Left ventricle myocardium inferior (tissue), 1 donor: ENCODE results near the gene MCUB. TPM values are rescaled to one million over a fixed set of nuclear protein-coding genes. Genes with fewer than 3 reads are reported as not detected.
"Not testable (repeated sequence)": the region's sequence is repeated elsewhere in the genome, so short reads cannot be mapped to it uniquely, and the experiment has no call there.

Experiments used
- DNase-seq: peaks from one replicate; pipeline ENCODE4 v3.0.0-alpha.2; 2020
- H3K27ac ChIP-seq: fragments of 200-600 bp; replicated peaks from 2 replicates; pipeline ENCODE4 v1.8.0; 2021
- H3K27me3 ChIP-seq: fragments of 200-600 bp; 2 replicates; pipeline ENCODE4 v1.8.0; 2021; ENCODE audit warnings: low read depth
- H3K36me3 ChIP-seq: fragments of 200-600 bp; 2 replicates; pipeline ENCODE4 v1.8.0; 2021
- H3K4me1 ChIP-seq: fragments of 200-600 bp; 2 replicates; pipeline ENCODE4 v1.8.0; 2021
- H3K4me3 ChIP-seq: fragments of 200-600 bp; 2 replicates; pipeline ENCODE4 v1.8.0; 2021; ENCODE audit warnings: mild to moderate bottlenecking, moderate library complexity
- H3K9me3 ChIP-seq: fragments of 200-600 bp; replicated peaks from 2 replicates; pipeline ENCODE4 v1.8.0; 2021
- intact Hi-C: fragments of 100-400 bp; cut with micrococcal nuclease; formaldehyde crosslinking; loops from one replicate; pipeline ENCODE4 v1.11.0; 2022
- long read RNA-seq: library from polyadenylated mRNA; unstranded; transcript quantifications from one replicate; pipeline ENCODE4 v2.0.0, GENCODE V29; 2021
- total RNA-seq: library from RNA; stranded (reverse); fragmentation: NEBNext Ultra II Directional; extraction: Animal tissue kit (Norgen Biotek cat#: 25700); gene quantifications from one replicate; pipeline ENCODE4 v1.2.1, GENCODE V29; 2021
- TF ChIP-seq, protein P1 (sequence below): fragments of 200-600 bp; IDR thresholded peaks from 2 replicates; pipeline ENCODE4 v1.8.0; 2021; ENCODE audit warnings: antibody characterized with exemption, mild to moderate bottlenecking, borderline replicate concordance
- donor health status: DM: no; HTN: yes; CAD: no; lungs with severe emphysema.

MCUB gene, protein sequence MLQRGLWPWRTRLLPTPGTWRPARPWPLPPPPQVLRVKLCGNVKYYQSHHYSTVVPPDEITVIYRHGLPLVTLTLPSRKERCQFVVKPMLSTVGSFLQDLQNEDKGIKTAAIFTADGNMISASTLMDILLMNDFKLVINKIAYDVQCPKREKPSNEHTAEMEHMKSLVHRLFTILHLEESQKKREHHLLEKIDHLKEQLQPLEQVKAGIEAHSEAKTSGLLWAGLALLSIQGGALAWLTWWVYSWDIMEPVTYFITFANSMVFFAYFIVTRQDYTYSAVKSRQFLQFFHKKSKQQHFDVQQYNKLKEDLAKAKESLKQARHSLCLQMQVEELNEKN
- total RNA-seq: 3.3 TPM
- long read RNA-seq, transcript MCUB-201 (8 exons, 2,278 nt): major isoform, 7 of 10 reads
- long read RNA-seq, partial matches to known transcripts: 0 of 10 reads
- long read RNA-seq, other reads (novel, unspliced or antisense): 3 of 10 reads

DNA sequence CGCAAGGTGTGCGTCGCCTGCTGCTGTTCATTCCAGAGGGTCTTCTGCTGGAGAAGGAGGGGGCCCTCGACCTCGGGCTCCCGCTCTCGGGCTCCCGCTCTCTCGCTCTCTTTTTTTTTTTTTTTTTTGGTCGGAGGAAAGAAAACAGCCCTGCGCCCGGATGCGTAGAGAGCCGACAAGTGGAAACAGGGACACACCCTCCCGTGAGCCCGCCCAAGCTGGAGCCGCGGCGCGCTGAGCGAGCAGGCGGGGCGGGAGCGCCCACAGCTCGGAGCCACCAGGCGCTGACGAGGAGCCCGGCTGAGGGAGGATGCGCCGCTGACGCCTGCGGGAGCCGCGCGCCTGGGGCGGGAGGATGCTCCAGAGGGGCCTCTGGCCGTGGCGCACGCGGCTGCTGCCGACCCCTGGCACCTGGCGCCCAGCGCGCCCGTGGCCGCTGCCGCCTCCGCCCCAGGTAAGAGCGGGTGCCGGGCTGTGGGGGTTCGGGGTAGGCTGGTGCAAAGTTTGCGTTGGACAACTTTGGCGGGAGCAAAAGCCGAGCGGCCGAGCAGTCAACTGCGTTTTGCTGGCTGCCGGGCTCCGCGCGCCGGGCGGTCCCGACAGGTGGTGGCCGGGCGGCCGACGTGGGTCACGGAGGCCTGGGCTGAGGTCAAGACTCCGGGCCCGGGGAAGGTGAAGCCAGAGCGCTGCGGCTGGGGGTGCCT lies at the start of gene MCUB:
MCUB (plus strand) TSS at position 264 of the 704 bp plus-strand sequence; CDS start at position 356, 92 bp downstream.
- TF ChIP-seq, protein P1, sequence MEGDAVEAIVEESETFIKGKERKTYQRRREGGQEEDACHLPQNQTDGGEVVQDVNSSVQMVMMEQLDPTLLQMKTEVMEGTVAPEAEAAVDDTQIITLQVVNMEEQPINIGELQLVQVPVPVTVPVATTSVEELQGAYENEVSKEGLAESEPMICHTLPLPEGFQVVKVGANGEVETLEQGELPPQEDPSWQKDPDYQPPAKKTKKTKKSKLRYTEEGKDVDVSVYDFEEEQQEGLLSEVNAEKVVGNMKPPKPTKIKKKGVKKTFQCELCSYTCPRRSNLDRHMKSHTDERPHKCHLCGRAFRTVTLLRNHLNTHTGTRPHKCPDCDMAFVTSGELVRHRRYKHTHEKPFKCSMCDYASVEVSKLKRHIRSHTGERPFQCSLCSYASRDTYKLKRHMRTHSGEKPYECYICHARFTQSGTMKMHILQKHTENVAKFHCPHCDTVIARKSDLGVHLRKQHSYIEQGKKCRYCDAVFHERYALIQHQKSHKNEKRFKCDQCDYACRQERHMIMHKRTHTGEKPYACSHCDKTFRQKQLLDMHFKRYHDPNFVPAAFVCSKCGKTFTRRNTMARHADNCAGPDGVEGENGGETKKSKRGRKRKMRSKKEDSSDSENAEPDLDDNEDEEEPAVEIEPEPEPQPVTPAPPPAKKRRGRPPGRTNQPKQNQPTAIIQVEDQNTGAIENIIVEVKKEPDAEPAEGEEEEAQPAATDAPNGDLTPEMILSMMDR: no peak
- Histone ChIP-seq H3K27ac (peak within 1 kb of the TSS; percentile 90), H3K4me1 (peaks cover 25% of the 10 kb centered on the region), H3K36me3 (no peaks in the 10 kb centered on the region), H3K4me3 (peak within 1 kb of the TSS; percentile 86), H3K9me3 (no peaks in the 10 kb centered on the region), H3K27me3 (peaks cover 14% of the 10 kb centered on the region)
- DNase-seq: peak; percentile 89
- intact Hi-C loops: no loop called here

DNA sequence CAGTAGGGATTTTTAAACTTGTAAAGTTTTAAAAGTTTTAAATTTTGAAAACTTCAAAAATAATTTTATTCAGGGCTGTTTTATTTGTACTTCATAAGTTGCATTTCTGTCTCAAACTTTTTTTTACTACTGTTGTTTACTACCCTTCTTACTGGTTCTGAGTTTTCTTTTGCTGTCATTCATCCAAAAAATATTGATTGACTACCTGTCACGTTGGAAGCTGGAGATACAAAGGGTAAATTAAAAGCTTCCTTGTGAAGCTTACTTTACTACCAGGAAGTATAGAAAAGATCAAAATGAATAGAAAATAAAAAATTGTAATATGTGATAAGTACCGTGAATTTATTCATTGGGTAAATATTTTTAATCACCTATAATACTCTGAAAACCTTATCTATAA lies 49.4 kb upstream of the MCUB start:
- Histone ChIP-seq H3K4me3 (no peak overlapping the region), H3K27ac (no peak overlapping the region), H3K27me3 (no peaks in the 10 kb centered on the region), H3K36me3 (peaks cover 82% of the 10 kb centered on the region), H3K9me3 (no peaks in the 10 kb centered on the region), H3K4me1 (peaks cover 6% of the 10 kb centered on the region)
- no peak for DNase-seq
- TF ChIP-seq, protein P1: no peak
- intact Hi-C loops: no loop called here

DNA sequence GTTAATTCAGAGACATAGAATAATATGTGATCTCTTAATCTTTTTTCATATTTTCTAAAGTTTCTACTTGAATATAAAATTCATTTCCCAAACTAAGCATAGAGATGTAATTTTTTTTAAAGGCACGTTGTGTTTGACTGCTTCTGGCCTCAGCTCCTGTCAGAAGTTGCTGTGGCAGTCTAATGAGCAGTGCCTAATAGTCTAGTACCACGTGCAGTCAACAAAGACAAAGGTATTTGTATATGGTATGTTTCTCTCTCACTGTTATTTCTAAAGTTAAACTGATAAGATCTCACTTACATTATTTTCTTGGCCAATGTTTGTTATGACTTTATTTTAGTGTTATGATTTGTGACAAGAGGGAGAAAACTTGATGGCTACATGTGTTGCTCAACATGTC lies 48.6 kb upstream of the MCUB start:
- no peaks in the 10 kb centered on the region for H3K9me3 ChIP-seq
- peaks cover 6% of the 10 kb centered on the region for H3K4me1 ChIP-seq
- no peak overlapping the region for H3K4me3 ChIP-seq
- H3K27me3 ChIP-seq: no peaks in the 10 kb centered on the region
- DNase-seq: no peak
- TF ChIP-seq, protein P1: no peak
- H3K27ac ChIP-seq: no peak overlapping the region
- intact Hi-C loops: no loop called here
- peaks cover 84% of the 10 kb centered on the region for H3K36me3 ChIP-seq

DNA sequence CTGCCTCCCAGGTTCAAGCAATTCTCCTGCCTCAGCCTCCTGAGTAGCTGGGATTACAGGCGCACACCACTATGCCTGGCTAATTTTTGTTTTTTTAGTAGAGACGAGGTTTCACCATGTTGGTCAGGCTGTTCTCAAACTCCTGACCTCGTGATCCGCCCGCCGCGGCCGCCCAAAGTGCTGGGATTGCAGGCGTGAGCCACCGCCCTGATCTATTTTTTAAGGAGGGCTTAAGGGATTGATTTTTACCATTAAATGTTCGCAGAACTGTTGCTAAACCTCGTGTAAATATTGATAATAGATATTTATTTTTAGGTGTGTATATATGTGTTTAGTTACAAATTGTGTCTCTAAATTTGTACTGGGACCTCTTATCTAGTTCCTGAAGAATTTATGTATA lies 46.7 kb upstream of the MCUB start:
- H3K27me3 ChIP-seq, H3K4me3 ChIP-seq, H3K9me3 ChIP-seq, H3K27ac ChIP-seq, intact Hi-C loops, DNase-seq, H3K4me1 ChIP-seq: not testable (repeated sequence)
- peaks cover 83% of the 10 kb centered on the region for H3K36me3 ChIP-seq

DNA sequence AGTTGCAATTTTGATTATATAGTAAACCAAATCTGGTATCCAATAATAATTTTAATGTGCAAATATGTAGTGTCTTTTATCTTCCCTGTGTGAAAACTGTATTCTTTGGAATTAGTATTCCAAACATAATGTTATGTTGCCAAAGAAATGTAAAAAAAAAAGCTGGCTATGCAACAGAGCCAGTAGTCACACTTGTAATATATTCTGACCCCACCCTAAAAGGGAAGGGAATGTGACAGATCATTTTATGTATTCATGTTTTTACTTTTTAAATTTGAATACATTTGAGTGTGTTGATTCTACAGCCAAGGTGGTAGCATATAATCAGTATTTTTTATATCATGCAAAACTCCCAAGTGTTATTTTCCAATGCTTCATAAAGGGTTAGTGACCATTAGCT lies 27.9 kb upstream of the MCUB start:
- Histone ChIP-seq H3K27me3 (no peaks in the 10 kb centered on the region), H3K27ac (no peak overlapping the region), H3K4me1 (no peaks in the 10 kb centered on the region), H3K36me3 (peaks cover 98% of the 10 kb centered on the region), H3K9me3 (no peaks in the 10 kb centered on the region), H3K4me3 (no peak overlapping the region)
- no peak for DNase-seq
- TF ChIP-seq, protein P1: no peak
- intact Hi-C loops: no loop called here

DNA sequence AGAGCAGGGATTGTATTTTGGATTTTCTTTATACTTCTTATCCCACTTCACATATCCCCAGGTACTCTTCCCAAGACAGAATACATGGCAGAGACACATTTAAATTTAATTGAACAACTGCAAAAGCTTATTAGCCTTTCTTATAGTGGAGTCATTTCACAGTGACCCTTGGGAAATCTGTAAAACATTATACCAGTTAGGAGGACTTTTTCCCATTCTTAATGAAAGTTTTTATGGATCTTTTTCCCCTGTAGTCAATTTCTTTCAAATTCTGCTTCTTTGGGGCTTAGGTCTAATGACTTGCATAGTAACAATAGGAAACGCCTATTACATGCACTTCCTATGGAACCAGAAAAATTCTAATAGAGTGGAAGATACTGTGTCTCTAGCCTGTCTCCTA lies 14.6 kb upstream of the MCUB start:
- Histone ChIP-seq H3K36me3 (peaks cover 35% of the 10 kb centered on the region), H3K27ac (no peak overlapping the region), H3K4me3 (no peak overlapping the region), H3K4me1 (peaks cover 4% of the 10 kb centered on the region), H3K27me3 (no peaks in the 10 kb centered on the region), H3K9me3 (peaks cover 10% of the 10 kb centered on the region)
- intact Hi-C loops: no loop called here
- TF ChIP-seq, protein P1: no peak
- no peak for DNase-seq
